Measurements from ENCODE around the gene PTRHD1.

The PTRHD1 gene

DNA sequence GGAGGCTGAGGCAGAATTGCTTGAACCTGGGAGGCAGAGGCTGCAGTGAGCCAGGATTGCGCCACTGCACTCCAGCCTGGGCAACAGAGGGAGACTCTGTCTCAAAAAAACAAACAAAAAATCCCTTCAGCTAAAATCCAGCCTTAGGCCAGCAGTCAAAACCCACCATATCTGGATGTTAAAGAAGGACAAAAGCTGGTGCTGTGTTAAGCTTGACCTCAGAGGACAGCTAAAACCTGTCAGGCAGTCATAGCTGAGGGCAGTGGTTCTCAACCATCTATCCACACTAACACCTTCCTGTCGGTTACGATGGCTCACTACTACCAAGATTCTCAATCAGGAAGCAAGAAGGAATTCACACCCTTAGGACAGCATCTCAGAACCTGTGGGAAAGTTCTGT, 9.6 kb downstream of the PTRHD1 start:
- DNase-seq = no peak
- ChIA-PET POLR2A (no interaction called here), CTCF (interaction anchor here (1.4 kb wide), 1 partner anchor 9 kb away, joined by 3 read pairs; no protein-coding TSS in a partner anchor)
- Histone ChIP-seq H3K4me1 (ENCODE audit: control extremely low read depth in 1 of 4, control insufficient read depth in 4 of 4, insufficient read depth in 4 of 4, low read length in 3 of 4) (peaks cover 0 to 20% (median 15%) of the 10 kb centered on the region in 4 experiments), H3K9me3 (ENCODE audit: control extremely low read depth in 1 of 5, control insufficient read depth in 4 of 5, insufficient read depth in 2 of 5, low read depth in 1 of 5, low read length in 4 of 5) (peaks cover 0 to 5% (median 4%) of the 10 kb centered on the region in 5 experiments), H3K36me3 (ENCODE audit: control insufficient read depth in 4 of 4, insufficient read depth in 4 of 4, low read length in 3 of 4) (no peaks in the 10 kb centered on the region), H3K4me3 (ENCODE audit: control insufficient read depth in 1 of 7, extremely low read depth in 1 of 7, insufficient read depth in 4 of 7, low read depth in 2 of 7, low read length in 6 of 7) (no peak overlapping the region), H3K27me3 (replicated peaks in 2 of 5; ENCODE audit: control insufficient read depth in 4 of 5, insufficient read depth in 5 of 5, low read length in 4 of 5) (peaks cover 0 to 21% (median 5%) of the 10 kb centered on the region in 5 experiments), H3K27ac (ENCODE audit: insufficient read depth in 1 of 2, low read depth in 1 of 2, low read length in 2 of 2, poor library complexity in 1 of 2, severe bottlenecking in 2 of 2) (no peak overlapping the region)
- WGBS (ENCODE audit: insufficient coverage) = no CpG with 5 or more reads among the region's 3 CpGs

GRCh38 chr2:24779116-24779515, 14.1 kb downstream of the PTRHD1 start:
- ChIA-PET POLR2A (interaction anchor here (0.6 kb wide), 1 partner anchor 259 kb away, joined by 8 read pairs; no protein-coding TSS in a partner anchor), CTCF (interaction anchor here (0.7 to 1.8 kb wide), 4 partner anchors 13 to 366 kb away, joined by 3 to 5 read pairs (median 3); partner anchors contain the start of genes CENPO and PTRHD1)
- no peak overlapping the region for H3K4me3 ChIP-seq (ENCODE audit: control insufficient read depth in 1 of 7, extremely low read depth in 1 of 7, insufficient read depth in 4 of 7, low read depth in 2 of 7, low read length in 6 of 7)
- H3K36me3 ChIP-seq (ENCODE audit: control insufficient read depth in 4 of 4, insufficient read depth in 4 of 4, low read length in 3 of 4) = no peaks in the 10 kb centered on the region
- no CpG with 5 or more reads among the region's 2 CpGs for WGBS (ENCODE audit: insufficient coverage)
- peaks cover 0 to 18% (median 7%) of the 10 kb centered on the region in 5 experiments for H3K27me3 ChIP-seq (replicated peaks in 2 of 5; ENCODE audit: control insufficient read depth in 4 of 5, insufficient read depth in 5 of 5, low read length in 4 of 5)
- peaks cover 0 to 9% (median 8%) of the 10 kb centered on the region in 4 experiments for H3K4me1 ChIP-seq (ENCODE audit: control extremely low read depth in 1 of 4, control insufficient read depth in 4 of 4, insufficient read depth in 4 of 4, low read length in 3 of 4)
- no peak overlapping the region for H3K27ac ChIP-seq (ENCODE audit: insufficient read depth in 1 of 2, low read depth in 1 of 2, low read length in 2 of 2, poor library complexity in 1 of 2, severe bottlenecking in 2 of 2)
- DNase-seq = no peak
- H3K9me3 ChIP-seq (ENCODE audit: control extremely low read depth in 1 of 5, control insufficient read depth in 4 of 5, insufficient read depth in 2 of 5, low read depth in 1 of 5, low read length in 4 of 5) = peaks cover 0 to 5% (median 2%) of the 10 kb centered on the region in 5 experiments

DNA sequence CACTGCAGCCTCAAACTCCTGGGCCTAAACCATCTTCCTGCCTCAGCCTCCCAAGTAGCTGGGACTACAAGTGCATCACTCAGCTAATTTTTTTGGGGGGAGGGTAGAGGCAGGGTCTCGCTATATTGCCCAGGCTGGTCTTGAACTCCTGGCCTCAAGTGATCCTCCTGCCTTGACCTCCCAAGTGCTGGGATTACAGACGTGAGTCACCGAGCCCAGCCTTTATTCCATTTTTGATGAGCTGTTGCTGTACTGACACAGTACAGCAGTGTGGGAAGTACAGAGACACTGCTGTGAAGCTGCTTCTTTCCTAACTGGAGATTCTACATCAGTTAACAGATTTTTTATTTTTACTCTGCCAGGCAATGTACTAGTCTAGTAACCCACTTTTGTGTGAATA, 18.8 kb downstream of the PTRHD1 start:
- Histone ChIP-seq H3K4me3 (ENCODE audit: control insufficient read depth in 1 of 7, extremely low read depth in 1 of 7, insufficient read depth in 4 of 7, low read depth in 2 of 7, low read length in 6 of 7) (no peak overlapping the region), H3K27ac (ENCODE audit: insufficient read depth in 1 of 2, low read depth in 1 of 2, low read length in 2 of 2, poor library complexity in 1 of 2, severe bottlenecking in 2 of 2) (no peak overlapping the region), H3K4me1 (ENCODE audit: control extremely low read depth in 1 of 4, control insufficient read depth in 4 of 4, insufficient read depth in 4 of 4, low read length in 3 of 4) (peaks cover 0 to 9% (median 7%) of the 10 kb centered on the region in 4 experiments), H3K27me3 (replicated peaks in 2 of 5; ENCODE audit: control insufficient read depth in 4 of 5, insufficient read depth in 5 of 5, low read length in 4 of 5) (peaks cover 0 to 2% (median 0%) of the 10 kb centered on the region in 5 experiments), H3K36me3 (ENCODE audit: control insufficient read depth in 4 of 4, insufficient read depth in 4 of 4, low read length in 3 of 4) (peaks cover 0 to 9% (median 6%) of the 10 kb centered on the region in 4 experiments), H3K9me3 (ENCODE audit: control extremely low read depth in 1 of 5, control insufficient read depth in 4 of 5, insufficient read depth in 2 of 5, low read depth in 1 of 5, low read length in 4 of 5) (no peaks in the 10 kb centered on the region)
- 85% methylated on average over 3 of the region's 3 CpGs for WGBS (ENCODE audit: insufficient coverage)
- DNase-seq = no peak
- ChIA-PET CTCF (interaction anchor here (1.3 kb wide), 1 partner anchor 12 kb away, joined by 3 read pairs; no protein-coding TSS in a partner anchor), POLR2A (interaction anchor here (0.5 kb wide), 1 partner anchor 329 kb away, joined by 4 read pairs; no protein-coding TSS in a partner anchor)

GRCh38 chr2:24771764-24772586, 21.2 kb downstream of the PTRHD1 start:
- no peak for DNase-seq
- H3K27me3 ChIP-seq (replicated peaks in 2 of 5; ENCODE audit: control insufficient read depth in 4 of 5, insufficient read depth in 5 of 5, low read length in 4 of 5) = peaks cover 0 to 2% (median 0%) of the 10 kb centered on the region in 5 experiments
- H3K4me3 ChIP-seq (ENCODE audit: control insufficient read depth in 1 of 7, extremely low read depth in 1 of 7, insufficient read depth in 4 of 7, low read depth in 2 of 7, low read length in 6 of 7) = no peak overlapping the region
- no peaks in the 10 kb centered on the region for H3K4me1 ChIP-seq (ENCODE audit: control extremely low read depth in 1 of 4, control insufficient read depth in 4 of 4, insufficient read depth in 4 of 4, low read length in 3 of 4)
- ChIA-PET POLR2A (no interaction called here), CTCF (no interaction called here)
- peaks cover 4 to 19% (median 10%) of the 10 kb centered on the region in 4 experiments for H3K36me3 ChIP-seq (ENCODE audit: control insufficient read depth in 4 of 4, insufficient read depth in 4 of 4, low read length in 3 of 4)
- no peaks in the 10 kb centered on the region for H3K9me3 ChIP-seq (ENCODE audit: control extremely low read depth in 1 of 5, control insufficient read depth in 4 of 5, insufficient read depth in 2 of 5, low read depth in 1 of 5, low read length in 4 of 5)
- 100% methylated on average over 5 of the region's 5 CpGs for WGBS (ENCODE audit: insufficient coverage)
- no peak overlapping the region for H3K27ac ChIP-seq (ENCODE audit: insufficient read depth in 1 of 2, low read depth in 1 of 2, low read length in 2 of 2, poor library complexity in 1 of 2, severe bottlenecking in 2 of 2)

GRCh38 chr2:24771061-24771460, 22.1 kb downstream of the PTRHD1 start:
- H3K27me3 ChIP-seq (replicated peaks in 2 of 5; ENCODE audit: control insufficient read depth in 4 of 5, insufficient read depth in 5 of 5, low read length in 4 of 5) = no peaks in the 10 kb centered on the region
- peaks cover 6 to 19% (median 13%) of the 10 kb centered on the region in 4 experiments for H3K36me3 ChIP-seq (ENCODE audit: control insufficient read depth in 4 of 4, insufficient read depth in 4 of 4, low read length in 3 of 4)
- ChIA-PET CTCF (no interaction called here), POLR2A (no interaction called here)
- no peak for DNase-seq
- WGBS (ENCODE audit: insufficient coverage) = 97% methylated on average over 4 of the region's 5 CpGs
- no peak overlapping the region for H3K4me3 ChIP-seq (ENCODE audit: control insufficient read depth in 1 of 7, extremely low read depth in 1 of 7, insufficient read depth in 4 of 7, low read depth in 2 of 7, low read length in 6 of 7)
- no peaks in the 10 kb centered on the region for H3K9me3 ChIP-seq (ENCODE audit: control extremely low read depth in 1 of 5, control insufficient read depth in 4 of 5, insufficient read depth in 2 of 5, low read depth in 1 of 5, low read length in 4 of 5)
- H3K27ac ChIP-seq (ENCODE audit: insufficient read depth in 1 of 2, low read depth in 1 of 2, low read length in 2 of 2, poor library complexity in 1 of 2, severe bottlenecking in 2 of 2) = no peak overlapping the region
- no peaks in the 10 kb centered on the region for H3K4me1 ChIP-seq (ENCODE audit: control extremely low read depth in 1 of 4, control insufficient read depth in 4 of 4, insufficient read depth in 4 of 4, low read length in 3 of 4)

GRCh38 chr2:24768601-24769000, 24.6 kb downstream of the PTRHD1 start:
- no peak overlapping the region for H3K27ac ChIP-seq (ENCODE audit: insufficient read depth in 1 of 2, low read depth in 1 of 2, low read length in 2 of 2, poor library complexity in 1 of 2, severe bottlenecking in 2 of 2)
- POLR2A ChIA-PET = no interaction called here

DNA sequence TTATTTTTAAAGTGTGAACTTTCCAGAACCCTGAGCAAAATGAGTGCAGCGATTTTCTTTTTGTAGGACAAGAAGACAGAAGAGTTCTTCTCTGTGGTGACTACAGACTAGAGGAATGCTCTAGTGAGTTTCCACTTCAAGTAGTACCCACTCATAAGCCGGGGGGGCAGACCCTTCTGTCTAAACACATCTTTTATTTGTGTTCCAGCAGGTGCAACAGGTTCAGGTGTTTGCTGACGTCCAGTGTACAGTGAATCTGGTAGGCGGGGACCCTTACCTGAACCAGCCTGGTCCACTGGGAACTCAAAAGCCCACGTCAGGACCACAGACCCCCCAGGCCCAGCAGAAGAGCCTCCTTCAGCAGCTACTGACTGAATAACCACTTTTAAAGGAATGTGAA, 25.2 kb downstream of the PTRHD1 start:
- peaks cover 11 to 30% (median 22%) of the 10 kb centered on the region in 4 experiments for H3K36me3 ChIP-seq (ENCODE audit: control insufficient read depth in 4 of 4, insufficient read depth in 4 of 4, low read length in 3 of 4)
- POLR2A ChIA-PET = no interaction called here
- CTCF ChIA-PET = interaction anchor here (0.6 kb wide), 1 partner anchor 167 kb away, joined by 3 read pairs; no protein-coding TSS in a partner anchor

More at GRCh38 chr2:24768601-24769000, 24.6 kb downstream of the PTRHD1 start:
- CTCF ChIA-PET = interaction anchor here (0.6 kb wide), 1 partner anchor 168 kb away, joined by 3 read pairs; no protein-coding TSS in a partner anchor
- H3K36me3 ChIP-seq (ENCODE audit: control insufficient read depth in 4 of 4, insufficient read depth in 4 of 4, low read length in 3 of 4) = peaks cover 11 to 29% (median 22%) of the 10 kb centered on the region in 4 experiments
- H3K9me3 ChIP-seq (ENCODE audit: control extremely low read depth in 1 of 5, control insufficient read depth in 4 of 5, insufficient read depth in 2 of 5, low read depth in 1 of 5, low read length in 4 of 5) = no peaks in the 10 kb centered on the region
- 100% methylated on average over 4 of the region's 7 CpGs for WGBS (ENCODE audit: insufficient coverage)
- no peaks in the 10 kb centered on the region for H3K4me1 ChIP-seq (ENCODE audit: control extremely low read depth in 1 of 4, control insufficient read depth in 4 of 4, insufficient read depth in 4 of 4, low read length in 3 of 4)
- no peak for DNase-seq
- H3K4me3 ChIP-seq (ENCODE audit: control insufficient read depth in 1 of 7, extremely low read depth in 1 of 7, insufficient read depth in 4 of 7, low read depth in 2 of 7, low read length in 6 of 7) = no peak overlapping the region
- no peaks in the 10 kb centered on the region for H3K27me3 ChIP-seq (replicated peaks in 2 of 5; ENCODE audit: control insufficient read depth in 4 of 5, insufficient read depth in 5 of 5, low read length in 4 of 5)

More for the DNA sequence above, 25.2 kb downstream of the PTRHD1 start:
- no peaks in the 10 kb centered on the region for H3K9me3 ChIP-seq (ENCODE audit: control extremely low read depth in 1 of 5, control insufficient read depth in 4 of 5, insufficient read depth in 2 of 5, low read depth in 1 of 5, low read length in 4 of 5)
- H3K4me1 ChIP-seq (ENCODE audit: control extremely low read depth in 1 of 4, control insufficient read depth in 4 of 4, insufficient read depth in 4 of 4, low read length in 3 of 4) = no peaks in the 10 kb centered on the region
- 100% methylated on average over 4 of the region's 5 CpGs for WGBS (ENCODE audit: insufficient coverage)
- H3K4me3 ChIP-seq (ENCODE audit: control insufficient read depth in 1 of 7, extremely low read depth in 1 of 7, insufficient read depth in 4 of 7, low read depth in 2 of 7, low read length in 6 of 7) = no peak overlapping the region
- H3K27ac ChIP-seq (ENCODE audit: insufficient read depth in 1 of 2, low read depth in 1 of 2, low read length in 2 of 2, poor library complexity in 1 of 2, severe bottlenecking in 2 of 2) = no peak overlapping the region
- H3K27me3 ChIP-seq (replicated peaks in 2 of 5; ENCODE audit: control insufficient read depth in 4 of 5, insufficient read depth in 5 of 5, low read length in 4 of 5) = no peaks in the 10 kb centered on the region
- no peak for DNase-seq

Data from common myeloid progenitor, CD34-positive (primary cell).